ENCODE results near the gene PDHX. TPM values are rescaled to one million over a fixed set of nuclear protein-coding genes. Genes with fewer than 3 reads are reported as not detected.
"Not testable (repeated sequence)": the region's sequence is repeated elsewhere in the genome, so short reads cannot be mapped to it uniquely, and the experiment has no call there.

The PDHX gene
- total RNA-seq, 2 donors from 2014 or later: 28.7 to 31.9 TPM

- no peak for ATAC-seq (replicated peaks in 1 of 2)
- H3K27me3 Mint-ChIP-seq (ENCODE audit: low read depth): no peaks in the 10 kb centered on the region
- no peak overlapping the region for H3K27ac Mint-ChIP-seq
- H3K9me3 Mint-ChIP-seq: peaks cover 12 to 23% of the 10 kb centered on the region in 2 donors
- no peak for DNase-seq
- no peak overlapping the region for H3K4me3 Mint-ChIP-seq
- H3K36me3 Mint-ChIP-seq (ENCODE audit: insufficient read depth in 2 of 2): peaks cover 28 to 33% of the 10 kb centered on the region in 2 donors
- no peaks in the 10 kb centered on the region for H3K4me1 Mint-ChIP-seq (ENCODE audit: low read depth)
Observed at GRCh38 chr11:34897171-34897870, 19.1 kb upstream of the PDHX start.

- Mint-ChIP-seq H3K27me3 (ENCODE audit: low read depth) (no peaks in the 10 kb centered on the region), H3K4me1 (ENCODE audit: low read depth) (no peaks in the 10 kb centered on the region), H3K27ac (no peak overlapping the region), H3K36me3 (ENCODE audit: insufficient read depth in 2 of 2) (peaks cover 31 to 34% of the 10 kb centered on the region in 2 donors), H3K9me3 (peaks cover 12 to 23% of the 10 kb centered on the region in 2 donors), H3K4me3 (no peak overlapping the region)
- no peak for ATAC-seq (replicated peaks in 1 of 2)
- no peak for DNase-seq
Observed at GRCh38 chr11:34898474-34898873, 17.9 kb upstream of the PDHX start.

- peak in 1 of 2 donors; percentile 4 for DNase-seq
- H3K9me3 Mint-ChIP-seq: peaks cover 12 to 23% of the 10 kb centered on the region in 2 donors
Observed at GRCh38 chr11:34899633-34900016, 16.8 kb upstream of the PDHX start.

GRCh38 chr11:34904421-34904955, 11.9 kb upstream of the PDHX start:
- DNase-seq (no peak), ATAC-seq (replicated peaks in 1 of 2) (no peak)
- H3K4me3 Mint-ChIP-seq: no peak overlapping the region
- H3K27me3 Mint-ChIP-seq (ENCODE audit: low read depth): no peaks in the 10 kb centered on the region
- peaks cover 5 to 12% of the 10 kb centered on the region in 2 donors for H3K9me3 Mint-ChIP-seq
- peaks cover 18 to 20% of the 10 kb centered on the region in 2 donors for H3K36me3 Mint-ChIP-seq (ENCODE audit: insufficient read depth in 2 of 2)
- peaks cover 5% of the 10 kb centered on the region for H3K4me1 Mint-ChIP-seq (ENCODE audit: low read depth)
- no peak overlapping the region for H3K27ac Mint-ChIP-seq

More at GRCh38 chr11:34899633-34900016, 16.8 kb upstream of the PDHX start:
- no peak for ATAC-seq (replicated peaks in 1 of 2)
- Mint-ChIP-seq H3K36me3 (ENCODE audit: insufficient read depth in 2 of 2) (peaks cover 31 to 34% of the 10 kb centered on the region in 2 donors), H3K4me3 (no peak overlapping the region), H3K27ac (no peak overlapping the region), H3K27me3 (ENCODE audit: low read depth) (no peaks in the 10 kb centered on the region), H3K4me1 (ENCODE audit: low read depth) (peaks cover under 1% of the 10 kb centered on the region)

GRCh38 chr11:34905666-34906065, 10.8 kb upstream of the PDHX start:
- H3K4me3 Mint-ChIP-seq: no peak overlapping the region
- no peaks in the 10 kb centered on the region for H3K27me3 Mint-ChIP-seq (ENCODE audit: low read depth)
- H3K36me3 Mint-ChIP-seq (ENCODE audit: insufficient read depth in 2 of 2): peaks cover 6 to 12% of the 10 kb centered on the region in 2 donors
- no peak for DNase-seq
- ATAC-seq (replicated peaks in 1 of 2): no peak
- H3K27ac Mint-ChIP-seq: no peak overlapping the region
- peaks cover 1 to 3% of the 10 kb centered on the region in 2 donors for H3K9me3 Mint-ChIP-seq
- peaks cover 5% of the 10 kb centered on the region for H3K4me1 Mint-ChIP-seq (ENCODE audit: low read depth)

- ATAC-seq (replicated peaks in 1 of 2) (no peak), DNase-seq (no peak)
- Mint-ChIP-seq H3K36me3 (ENCODE audit: insufficient read depth in 2 of 2) (peaks cover 2 to 6% of the 10 kb centered on the region in 2 donors), H3K4me3 (no peak overlapping the region), H3K27me3 (ENCODE audit: low read depth) (no peaks in the 10 kb centered on the region), H3K27ac (no peak overlapping the region), H3K4me1 (ENCODE audit: low read depth) (peaks cover 9% of the 10 kb centered on the region), H3K9me3 (no peaks in the 10 kb centered on the region)
Observed at GRCh38 chr11:34907934-34908593, 8.4 kb upstream of the PDHX start.

GRCh38 chr11:34909415-34909814, 7.0 kb upstream of the PDHX start:
- no peak overlapping the region for H3K27ac Mint-ChIP-seq
- H3K9me3 Mint-ChIP-seq: no peaks in the 10 kb centered on the region
- no peak overlapping the region for H3K4me3 Mint-ChIP-seq
- H3K4me1 Mint-ChIP-seq (ENCODE audit: low read depth): peaks cover 20% of the 10 kb centered on the region
- ATAC-seq (replicated peaks in 1 of 2) (no peak), DNase-seq (no peak)
- peaks cover 5 to 13% of the 10 kb centered on the region in 2 donors for H3K36me3 Mint-ChIP-seq (ENCODE audit: insufficient read depth in 2 of 2)
- H3K27me3 Mint-ChIP-seq (ENCODE audit: low read depth): no peaks in the 10 kb centered on the region

- Mint-ChIP-seq H3K9me3 (no peaks in the 10 kb centered on the region), H3K4me3 (no peak overlapping the region), H3K27me3 (ENCODE audit: low read depth) (no peaks in the 10 kb centered on the region), H3K36me3 (ENCODE audit: insufficient read depth in 2 of 2) (peaks cover 5 to 11% of the 10 kb centered on the region in 2 donors), H3K27ac (no peak overlapping the region), H3K4me1 (ENCODE audit: low read depth) (peaks cover 21% of the 10 kb centered on the region)
- ATAC-seq (replicated peaks in 1 of 2) (no peak), DNase-seq (no peak)
Observed at GRCh38 chr11:34909955-34910354, 6.5 kb upstream of the PDHX start.

GRCh38 chr11:34910817-34911216, 5.6 kb upstream of the PDHX start:
- Mint-ChIP-seq H3K36me3 (ENCODE audit: insufficient read depth in 2 of 2) (peaks cover 5 to 11% of the 10 kb centered on the region in 2 donors), H3K4me1 (ENCODE audit: low read depth) (peaks cover 27% of the 10 kb centered on the region), H3K4me3 (no peak overlapping the region), H3K9me3 (no peaks in the 10 kb centered on the region), H3K27me3 (ENCODE audit: low read depth) (no peaks in the 10 kb centered on the region), H3K27ac (no peak overlapping the region)
- DNase-seq (no peak), ATAC-seq (replicated peaks in 1 of 2) (no peak)

GRCh38 chr11:34911676-34912075, 4.7 kb upstream of the PDHX start:
- Mint-ChIP-seq H3K9me3 (no peaks in the 10 kb centered on the region), H3K27me3 (ENCODE audit: low read depth) (no peaks in the 10 kb centered on the region), H3K4me3 (no peak overlapping the region), H3K36me3 (ENCODE audit: insufficient read depth in 2 of 2) (peaks cover 5 to 11% of the 10 kb centered on the region in 2 donors), H3K27ac (no peak overlapping the region), H3K4me1 (ENCODE audit: low read depth) (peaks cover 27% of the 10 kb centered on the region)
- DNase-seq: no peak
- no peak for ATAC-seq (replicated peaks in 1 of 2)

- H3K4me1 Mint-ChIP-seq (ENCODE audit: low read depth): peaks cover 45% of the 10 kb centered on the region
- not testable (repeated sequence) for H3K27me3 Mint-ChIP-seq (ENCODE audit: low read depth); H3K36me3 Mint-ChIP-seq (ENCODE audit: insufficient read depth in 2 of 2); ATAC-seq (replicated peaks in 1 of 2); DNase-seq; H3K4me3 Mint-ChIP-seq; H3K27ac Mint-ChIP-seq; H3K9me3 Mint-ChIP-seq
Observed at GRCh38 chr11:34913556-34913955, 2.9 kb upstream of the PDHX start.

GRCh38 chr11:34915136-34916014, 1.0 kb upstream of the PDHX start:
- Mint-ChIP-seq H3K4me1 (ENCODE audit: low read depth) (peaks cover 46% of the 10 kb centered on the region), H3K9me3 (no peaks in the 10 kb centered on the region), H3K27me3 (ENCODE audit: low read depth) (no peaks in the 10 kb centered on the region), H3K36me3 (ENCODE audit: insufficient read depth in 2 of 2) (peaks cover 5 to 10% of the 10 kb centered on the region in 2 donors), H3K4me3 (peak overlapping the region; percentile 87 to 91), H3K27ac (peak overlapping the region; percentile 74)
- no peak for DNase-seq
- ATAC-seq (replicated peaks in 1 of 2): peak; percentile 2

Measured in activated T-cell treated with anti-CD3 and anti-CD28 coated beads, Interleukin-2, amount 50 U/mL, for 72 hours (primary cell).